ENCODE results near the gene TATDN3.

DNA sequence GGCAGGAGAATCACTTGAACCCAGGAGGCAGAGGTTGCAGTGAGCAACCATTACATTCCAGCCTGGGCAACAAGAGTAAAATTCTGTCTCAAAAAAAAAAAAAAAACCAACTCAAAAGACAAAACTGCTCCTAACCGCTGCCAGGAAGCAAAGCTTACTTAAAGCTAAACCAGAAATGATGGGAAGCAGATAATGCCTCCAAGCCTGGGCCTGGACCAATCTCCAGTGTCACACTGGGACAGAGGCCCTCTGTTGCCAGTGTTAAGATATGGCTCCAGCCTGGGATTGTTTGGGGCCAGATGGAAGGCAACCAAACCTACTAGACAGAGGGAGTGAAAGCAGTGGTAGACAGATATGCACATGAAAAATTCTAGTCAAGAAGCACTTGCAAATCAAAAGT lies 37.0 kb upstream of the TATDN3 start:
- TF ChIP-seq, protein P1, sequence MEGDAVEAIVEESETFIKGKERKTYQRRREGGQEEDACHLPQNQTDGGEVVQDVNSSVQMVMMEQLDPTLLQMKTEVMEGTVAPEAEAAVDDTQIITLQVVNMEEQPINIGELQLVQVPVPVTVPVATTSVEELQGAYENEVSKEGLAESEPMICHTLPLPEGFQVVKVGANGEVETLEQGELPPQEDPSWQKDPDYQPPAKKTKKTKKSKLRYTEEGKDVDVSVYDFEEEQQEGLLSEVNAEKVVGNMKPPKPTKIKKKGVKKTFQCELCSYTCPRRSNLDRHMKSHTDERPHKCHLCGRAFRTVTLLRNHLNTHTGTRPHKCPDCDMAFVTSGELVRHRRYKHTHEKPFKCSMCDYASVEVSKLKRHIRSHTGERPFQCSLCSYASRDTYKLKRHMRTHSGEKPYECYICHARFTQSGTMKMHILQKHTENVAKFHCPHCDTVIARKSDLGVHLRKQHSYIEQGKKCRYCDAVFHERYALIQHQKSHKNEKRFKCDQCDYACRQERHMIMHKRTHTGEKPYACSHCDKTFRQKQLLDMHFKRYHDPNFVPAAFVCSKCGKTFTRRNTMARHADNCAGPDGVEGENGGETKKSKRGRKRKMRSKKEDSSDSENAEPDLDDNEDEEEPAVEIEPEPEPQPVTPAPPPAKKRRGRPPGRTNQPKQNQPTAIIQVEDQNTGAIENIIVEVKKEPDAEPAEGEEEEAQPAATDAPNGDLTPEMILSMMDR (IDR thresholded peaks at IDR 0.05) = no peak
- TF ChIP-seq POLR2A (IDR thresholded peaks at IDR 0.05) = no peak

All from adrenal gland (tissue), 5 donors.